Measurements from ENCODE around the gene DOCK6.

Gene DOCK6

DNA sequence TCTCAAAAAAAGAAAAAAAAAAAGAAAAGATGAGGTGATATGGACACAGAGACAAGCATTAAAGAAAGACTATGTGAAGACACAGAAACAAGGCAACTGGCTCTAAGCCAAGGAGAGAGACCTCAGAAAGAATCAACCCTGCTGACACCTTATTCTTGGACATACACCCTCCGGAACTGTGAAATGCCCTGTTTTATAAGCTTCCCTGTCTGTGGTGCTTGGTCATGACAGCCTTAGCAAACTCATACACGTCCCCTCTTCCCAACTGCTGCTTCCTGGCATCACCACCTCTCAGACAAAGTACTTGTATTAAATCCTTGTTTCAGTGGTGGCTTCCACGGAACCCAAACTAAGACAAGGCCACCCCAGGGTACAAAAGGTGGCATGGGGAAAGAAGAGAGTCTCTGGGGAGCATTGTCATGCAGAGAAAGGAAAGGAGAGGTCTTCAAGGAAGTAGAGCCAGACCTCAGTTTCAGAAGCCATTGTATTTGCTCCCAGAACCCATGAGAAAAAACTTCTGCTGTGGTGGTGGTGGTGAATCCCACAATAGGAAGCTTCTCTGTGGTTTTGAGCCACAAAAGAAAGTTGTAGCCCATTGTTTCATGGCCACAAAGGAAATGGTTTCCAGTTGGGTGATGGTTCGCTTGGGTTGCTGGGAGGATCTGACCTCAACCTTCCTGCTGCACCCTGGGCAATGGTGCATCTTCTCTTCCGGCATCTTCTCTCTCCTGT lies 17.3 kb upstream of the DOCK6 start:
- in situ Hi-C loops (cut with HindIII; ENCODE audit: low sequenced_read_pairs): no loop called here

DNA sequence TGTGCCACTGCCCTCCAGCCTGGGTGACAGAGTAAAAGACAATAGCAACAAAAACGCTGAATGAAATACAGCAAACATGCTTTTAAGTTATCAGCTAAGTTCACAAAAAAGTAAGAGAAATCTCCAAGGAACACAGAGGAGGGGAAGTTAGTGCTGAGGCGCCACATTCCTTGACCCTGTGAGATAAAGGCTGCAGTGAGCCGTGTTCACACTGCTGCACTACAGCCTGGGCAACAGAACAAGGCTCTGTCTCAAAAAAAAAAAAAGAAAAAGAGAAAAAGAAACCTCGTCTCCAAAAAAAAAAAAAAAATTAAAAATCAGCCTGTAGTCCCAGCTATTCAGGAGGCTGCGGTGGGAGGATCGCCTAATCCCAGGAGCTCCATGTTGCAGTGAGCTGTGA lies 16.3 kb upstream of the DOCK6 start:
- in situ Hi-C loops (cut with HindIII; ENCODE audit: low sequenced_read_pairs): no loop called here

DNA sequence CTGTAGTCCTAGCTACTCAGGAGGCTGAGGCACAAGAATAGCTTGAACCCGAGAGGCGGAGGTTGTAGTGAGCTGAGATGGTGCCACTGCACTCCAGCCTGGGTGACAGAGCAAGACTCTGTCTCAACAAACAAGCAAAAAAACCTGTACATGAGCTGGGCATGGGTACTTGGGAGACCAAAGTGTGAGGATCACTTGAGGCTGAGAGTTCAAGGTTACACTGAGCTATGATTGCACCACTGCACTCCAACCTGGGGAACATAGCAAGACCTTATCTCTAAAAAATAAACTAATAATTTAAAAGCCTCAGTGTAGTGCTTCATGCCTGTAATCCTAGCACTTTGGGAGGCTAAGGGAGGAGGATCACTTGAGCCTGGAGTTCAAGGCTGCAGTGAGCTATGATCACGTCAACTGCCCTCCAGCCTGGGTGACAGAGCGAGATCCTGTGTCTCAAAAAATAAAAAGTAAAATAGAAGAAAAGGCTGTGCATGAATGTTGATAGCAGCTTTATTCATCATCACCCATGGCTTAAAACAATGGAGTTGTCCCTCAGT lies 12.3 kb upstream of the DOCK6 start:
- in situ Hi-C loops (cut with HindIII; ENCODE audit: low sequenced_read_pairs): no loop called here

DNA sequence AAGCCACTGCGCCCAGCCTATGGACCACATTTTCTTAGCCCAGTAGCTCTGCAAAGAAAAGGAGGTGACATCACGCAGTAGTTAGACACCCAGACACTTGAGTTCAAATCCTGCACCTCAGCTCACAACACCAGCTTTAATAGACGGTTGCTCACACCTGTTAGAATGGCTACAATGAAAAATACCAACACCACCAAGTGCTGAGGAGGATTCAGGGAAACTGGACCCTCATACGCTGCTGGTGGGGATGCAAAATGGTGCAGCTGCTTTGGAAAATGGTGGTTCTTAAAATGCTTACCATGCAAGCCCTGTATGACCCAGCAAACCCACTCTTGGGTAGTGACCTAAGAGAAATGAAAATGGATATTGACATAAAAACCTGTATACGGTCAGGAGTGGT lies 11.7 kb upstream of the DOCK6 start:
- in situ Hi-C loops (cut with HindIII; ENCODE audit: low sequenced_read_pairs): no loop called here

DNA sequence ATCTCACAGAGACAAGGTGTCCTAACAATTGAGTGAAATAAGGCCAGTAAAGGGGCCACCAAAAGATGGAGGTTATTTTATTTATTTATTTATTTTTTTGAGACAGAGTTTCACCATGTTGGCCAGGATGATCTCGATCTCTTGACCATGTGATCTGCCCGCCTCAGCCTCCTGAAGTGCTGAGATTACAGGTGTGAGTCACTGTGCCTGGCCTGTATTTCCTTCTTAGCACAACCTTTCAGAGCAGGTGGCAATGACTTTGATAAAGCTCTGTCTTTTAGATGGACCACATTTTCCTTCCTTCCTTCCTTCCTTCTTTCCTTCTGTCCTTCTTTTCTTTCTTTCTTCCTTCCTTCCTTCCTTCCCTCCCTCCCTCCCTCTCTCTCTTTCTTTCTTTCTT lies 11.0 kb upstream of the DOCK6 start:
- in situ Hi-C loops (cut with HindIII; ENCODE audit: low sequenced_read_pairs): no loop called here

DNA sequence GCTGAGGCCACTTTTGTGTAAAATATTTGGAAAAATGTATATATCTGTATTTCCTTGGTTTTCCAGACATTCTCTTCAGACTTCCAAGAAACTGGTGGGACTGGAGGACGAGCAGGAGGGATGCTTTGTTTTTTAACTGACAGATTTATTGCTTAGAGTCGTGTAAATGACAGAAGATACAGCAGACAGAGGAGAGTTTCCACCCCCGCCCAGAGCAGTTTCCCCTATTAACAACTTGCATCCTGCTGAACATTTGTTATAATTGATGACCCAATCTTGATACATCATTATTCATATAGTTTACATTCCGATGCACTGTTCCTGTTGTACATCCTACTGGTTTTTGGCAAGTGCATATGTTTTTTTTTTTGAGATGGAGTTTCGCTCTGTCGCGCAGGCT lies 7.1 kb upstream of the DOCK6 start:
- in situ Hi-C loops (cut with HindIII; ENCODE audit: low sequenced_read_pairs): no loop called here

DNA sequence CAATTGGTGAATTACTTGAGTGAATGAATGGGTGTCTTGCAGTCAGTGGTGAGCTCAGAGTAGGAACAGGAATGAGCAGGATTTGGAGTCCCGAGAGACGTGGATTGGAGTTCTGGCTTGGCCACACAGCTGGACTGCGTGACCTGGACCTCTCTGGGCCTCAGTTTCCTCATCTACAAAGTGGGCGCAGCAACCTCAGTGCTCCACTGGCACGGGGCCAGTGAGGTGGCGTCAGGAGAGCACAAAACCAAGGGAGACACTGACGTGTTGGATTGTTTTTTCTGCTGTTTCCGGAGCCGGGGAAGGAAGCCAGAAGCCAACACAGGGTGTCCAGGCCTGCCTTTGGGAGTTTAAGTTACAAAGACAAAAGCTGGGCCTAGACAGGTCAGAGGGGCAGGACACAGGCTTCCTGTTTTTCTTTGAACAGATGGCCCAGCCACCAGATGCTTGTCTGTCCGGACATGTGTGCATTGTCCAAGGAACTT lies 6.5 kb upstream of the DOCK6 start:
- in situ Hi-C loops (cut with HindIII; ENCODE audit: low sequenced_read_pairs): no loop called here

DNA sequence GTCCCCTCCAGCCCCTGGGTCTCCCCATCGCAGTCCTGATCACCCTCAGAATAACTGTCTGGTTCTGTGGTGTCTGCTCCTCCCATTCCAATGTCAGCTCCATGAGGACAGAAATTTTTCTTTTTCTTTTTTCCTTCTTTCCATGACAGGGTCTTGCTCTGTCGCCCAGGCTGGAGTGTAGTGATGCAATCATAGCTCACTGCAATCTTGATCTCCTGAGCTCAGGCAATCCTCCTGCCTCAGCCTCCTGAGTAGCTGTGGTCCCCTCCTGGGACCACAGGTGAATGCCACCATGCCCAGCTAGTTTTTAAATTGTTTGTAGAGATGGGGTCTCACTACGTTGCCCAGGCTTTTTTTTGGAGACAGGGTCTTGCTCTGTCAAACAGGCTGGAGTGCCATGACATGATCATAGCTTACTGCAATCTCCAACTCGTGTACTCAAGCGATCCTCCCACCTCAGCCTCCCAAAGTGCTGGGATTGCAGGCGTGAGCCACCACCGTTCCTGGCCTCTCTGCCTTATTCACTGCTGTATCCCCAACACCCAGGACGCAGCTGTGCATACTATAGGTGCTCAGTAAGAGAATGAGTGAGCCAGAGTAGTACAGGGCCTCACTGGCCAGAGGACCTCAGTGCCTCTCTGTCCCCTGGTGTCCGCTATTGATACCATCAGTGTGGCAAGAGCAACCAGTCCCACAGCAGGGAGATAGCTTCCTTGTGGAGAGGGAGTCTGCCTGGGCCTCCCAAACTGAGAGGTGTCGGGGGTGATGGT lies 5.2 kb upstream of the DOCK6 start:
- in situ Hi-C loops (cut with HindIII; ENCODE audit: low sequenced_read_pairs): no loop called here

DNA sequence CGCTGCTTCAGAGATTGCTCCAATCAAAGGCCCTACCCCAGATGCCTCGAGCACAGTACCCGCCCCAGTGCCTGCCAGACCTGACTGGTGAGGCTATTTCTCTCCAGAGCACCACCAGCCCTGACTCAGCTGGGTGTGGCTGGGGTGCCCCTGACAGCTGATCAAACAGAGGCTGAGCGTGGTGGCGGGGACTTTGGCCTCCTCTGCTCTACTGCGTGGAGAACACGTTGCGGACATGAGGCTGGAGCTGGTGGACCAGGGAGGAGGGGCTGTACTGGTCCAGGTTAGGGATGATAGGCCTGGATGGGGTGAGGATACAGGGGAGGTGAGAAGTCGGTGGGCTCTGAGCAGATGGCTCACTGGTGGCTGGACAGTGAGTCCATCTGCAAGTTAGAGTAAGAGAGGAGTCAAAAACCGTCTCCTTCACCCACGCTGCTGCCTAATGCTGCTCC lies 3.5 kb upstream of the DOCK6 start:
- in situ Hi-C loops (cut with HindIII; ENCODE audit: low sequenced_read_pairs): no loop called here

DNA sequence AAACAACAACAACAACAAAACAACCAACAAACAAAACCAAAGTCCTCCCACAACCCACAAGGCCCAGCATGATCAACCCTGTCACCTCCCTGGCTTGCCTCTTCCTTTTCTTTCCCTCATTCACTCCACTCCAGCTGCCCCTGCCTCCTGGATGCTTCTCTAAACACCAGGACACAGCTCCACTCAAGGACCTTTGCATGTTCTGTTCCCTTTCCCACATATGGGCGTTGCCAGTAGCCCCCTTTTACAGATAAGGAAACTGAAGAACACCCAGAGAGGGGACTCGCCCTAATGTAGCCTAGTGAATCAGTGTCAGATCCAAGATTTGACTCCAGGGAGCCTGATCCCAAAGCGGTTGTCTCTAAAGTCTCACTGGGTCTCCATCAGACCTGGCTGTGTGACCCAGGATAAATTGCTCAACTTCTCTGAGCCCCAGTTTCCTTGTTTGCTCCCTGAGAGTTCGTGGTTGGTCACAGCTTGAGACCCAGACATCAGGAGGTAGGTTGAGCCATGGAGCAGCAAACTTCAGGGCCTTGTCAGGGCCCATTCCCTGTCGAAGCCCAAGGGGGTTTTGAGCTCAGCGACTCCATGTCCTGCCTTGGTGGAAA lies 3.0 kb upstream of the DOCK6 start:
- in situ Hi-C loops (cut with HindIII; ENCODE audit: low sequenced_read_pairs): no loop called here

DNA sequence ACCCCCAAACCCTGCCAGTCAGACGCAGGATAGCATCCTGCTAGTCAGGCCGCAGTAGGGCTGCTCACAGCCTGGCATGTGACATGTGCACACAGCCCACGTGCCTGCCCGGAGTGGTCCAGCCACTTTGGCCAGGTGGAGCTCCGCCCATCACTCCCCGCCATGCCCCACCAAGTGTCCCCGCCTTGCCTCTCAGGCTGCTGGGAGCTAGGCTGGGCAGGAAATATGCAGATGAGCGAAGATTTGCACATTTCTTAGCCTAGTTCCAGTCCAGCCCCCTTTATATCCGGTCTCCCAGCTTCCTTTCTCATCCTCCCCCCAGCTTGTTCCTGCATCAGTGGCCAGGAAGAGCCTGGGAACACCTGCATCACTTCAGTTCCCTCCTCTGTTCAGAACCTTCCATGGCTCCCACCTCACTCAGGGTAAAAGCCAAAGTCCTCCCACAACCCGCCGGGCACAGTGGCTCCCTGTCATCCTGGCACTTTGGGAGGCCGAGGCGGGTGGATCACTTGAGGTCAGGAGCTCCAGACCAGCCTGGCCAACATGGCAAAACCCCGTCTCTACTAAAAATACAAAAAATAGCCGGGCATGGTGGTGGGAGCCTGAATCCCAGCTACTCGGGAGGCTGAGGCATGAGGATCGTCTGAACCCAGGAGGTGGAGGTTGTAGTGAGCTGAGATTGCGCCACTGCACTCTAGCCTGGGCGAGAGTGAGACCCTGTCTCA lies 2.3 kb upstream of the DOCK6 start:
- in situ Hi-C loops (cut with HindIII; ENCODE audit: low sequenced_read_pairs): no loop called here

DNA sequence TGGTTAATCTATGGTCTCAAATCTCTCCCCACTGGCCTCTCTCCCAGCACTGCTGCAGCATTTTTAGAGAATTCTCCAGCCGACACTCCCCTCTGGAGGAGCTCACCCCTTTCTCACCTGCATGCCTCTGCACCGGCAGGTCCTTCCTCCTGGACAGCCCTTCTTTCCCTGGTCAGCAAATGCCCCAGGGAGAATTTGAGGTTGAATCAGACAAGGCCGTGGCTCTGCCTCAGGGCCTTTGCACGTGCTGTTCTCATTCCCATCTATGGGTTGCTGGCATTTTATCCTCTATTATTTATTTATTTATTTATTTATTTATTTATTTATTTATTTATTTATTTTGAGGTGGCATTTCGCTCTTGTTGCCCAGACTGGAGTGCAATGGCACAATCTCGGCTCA lies 1.4 kb upstream of the DOCK6 start:
- in situ Hi-C loops (cut with HindIII; ENCODE audit: low sequenced_read_pairs): no loop called here

DNA sequence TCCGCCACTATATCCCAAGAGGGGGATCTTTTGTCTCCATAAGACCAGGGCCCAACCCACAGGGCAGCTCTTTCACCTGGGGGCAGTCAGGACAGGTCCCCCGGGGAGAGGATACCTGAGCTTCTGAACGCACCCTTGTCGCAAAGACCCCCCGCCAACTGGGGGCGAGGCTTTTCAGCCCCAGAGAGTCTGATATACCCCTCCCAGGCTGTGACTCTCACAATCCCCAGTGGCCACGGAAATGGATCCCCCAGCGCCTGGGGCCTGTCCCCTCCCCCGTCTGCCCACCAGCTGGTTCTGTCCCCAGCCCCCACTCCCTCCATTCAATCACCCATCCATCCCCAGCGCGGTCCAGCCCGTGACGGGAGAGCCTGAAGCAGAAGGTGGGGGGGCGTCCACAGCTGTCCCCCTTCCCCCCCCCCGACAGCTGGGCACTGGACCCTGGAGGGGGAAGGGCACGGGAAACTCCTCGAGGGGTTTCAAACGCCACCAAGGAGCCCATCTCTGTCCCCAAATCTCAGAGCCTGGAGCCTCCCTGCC lies 823 bp downstream of the DOCK6 start:
- in situ Hi-C loops (cut with HindIII; ENCODE audit: low sequenced_read_pairs): no loop called here

DNA sequence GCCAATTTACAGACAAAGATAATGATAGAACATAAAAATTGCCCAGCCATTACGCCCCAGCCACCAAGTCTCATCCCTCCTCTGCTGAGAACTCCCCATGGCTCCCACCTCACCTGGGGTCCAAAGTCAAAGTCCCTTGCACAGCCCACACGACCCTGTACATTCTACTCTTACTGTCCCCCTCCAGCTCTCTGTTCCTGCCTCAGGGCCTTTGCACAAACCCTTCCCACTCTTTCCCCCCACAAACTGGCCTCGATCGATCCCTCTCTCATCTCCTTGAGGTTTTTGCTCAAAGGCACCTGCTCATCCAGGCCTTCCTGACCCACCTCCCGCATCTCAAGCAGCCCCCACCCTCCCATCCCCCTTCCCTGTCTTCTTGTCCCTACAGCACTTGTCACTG lies 1.3 kb downstream of the DOCK6 start:
- in situ Hi-C loops (cut with HindIII; ENCODE audit: low sequenced_read_pairs): no loop called here

DNA sequence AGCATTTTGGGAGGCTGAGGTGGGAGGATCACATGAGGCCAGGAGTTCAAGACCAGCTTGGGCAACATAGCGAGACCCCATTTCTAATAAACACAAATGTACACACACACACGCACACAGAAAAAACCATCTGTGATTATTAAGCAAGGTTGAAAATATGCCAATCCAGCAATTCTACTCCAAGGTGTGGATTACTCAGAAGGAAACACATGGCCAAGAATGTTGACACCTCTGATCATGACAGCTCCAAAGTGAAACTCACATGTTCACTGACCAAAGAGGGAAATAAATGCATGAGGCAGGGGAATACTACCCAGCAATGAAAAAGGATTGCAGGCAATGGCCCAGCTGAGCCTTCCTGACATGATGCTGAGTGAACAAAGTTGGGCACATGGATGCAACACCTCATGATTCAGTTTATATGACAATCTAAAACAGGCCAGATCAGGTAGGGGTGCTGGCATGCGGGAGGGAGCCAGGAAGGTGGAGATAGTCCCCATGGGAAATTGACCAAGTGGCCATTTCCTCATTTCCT lies 4.4 kb downstream of the DOCK6 start:
- in situ Hi-C loops (cut with HindIII; ENCODE audit: low sequenced_read_pairs): no loop called here

DNA sequence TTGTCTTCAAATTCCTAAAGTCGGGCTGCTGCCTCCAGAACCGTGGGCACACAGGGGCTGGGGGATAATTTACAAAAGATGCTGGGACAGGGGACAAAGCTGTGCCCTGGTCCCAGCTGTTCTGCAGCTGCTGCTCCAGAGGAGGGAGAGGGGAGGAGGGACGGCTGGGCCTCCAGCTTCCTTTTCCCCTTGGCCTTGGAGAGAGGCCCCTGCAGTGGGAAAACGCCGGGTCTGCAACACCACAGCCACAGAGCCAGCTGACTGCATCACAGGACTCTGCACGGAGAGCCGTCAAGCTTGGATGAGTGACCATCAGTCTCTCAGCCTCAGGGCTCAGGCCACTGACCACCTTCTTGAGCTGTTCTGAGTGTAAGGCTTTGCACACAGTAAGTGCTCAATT lies 6.1 kb downstream of the DOCK6 start:
- in situ Hi-C loops (cut with HindIII; ENCODE audit: low sequenced_read_pairs): no loop called here

DNA sequence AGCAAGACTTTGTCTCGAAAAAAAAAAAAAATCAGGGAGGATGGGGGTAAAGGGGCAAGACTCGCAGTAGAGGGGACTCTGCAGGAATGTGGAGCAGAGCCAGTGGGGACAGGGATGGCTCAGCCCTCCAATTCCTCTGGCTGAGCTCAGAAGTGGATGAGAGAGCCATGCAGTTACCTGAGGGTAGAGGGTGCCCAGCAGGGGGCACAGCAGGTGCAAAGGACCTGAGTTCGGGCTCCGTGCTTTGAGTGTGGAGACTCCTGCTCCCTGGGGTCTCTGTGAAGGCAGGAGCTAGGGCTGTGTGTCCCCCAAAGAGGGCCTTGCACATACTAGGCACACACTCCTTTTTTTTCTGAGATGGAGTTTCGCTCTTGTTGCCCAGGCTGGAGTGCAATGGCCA lies 7.7 kb downstream of the DOCK6 start:
- in situ Hi-C loops (cut with HindIII; ENCODE audit: low sequenced_read_pairs): no loop called here

DNA sequence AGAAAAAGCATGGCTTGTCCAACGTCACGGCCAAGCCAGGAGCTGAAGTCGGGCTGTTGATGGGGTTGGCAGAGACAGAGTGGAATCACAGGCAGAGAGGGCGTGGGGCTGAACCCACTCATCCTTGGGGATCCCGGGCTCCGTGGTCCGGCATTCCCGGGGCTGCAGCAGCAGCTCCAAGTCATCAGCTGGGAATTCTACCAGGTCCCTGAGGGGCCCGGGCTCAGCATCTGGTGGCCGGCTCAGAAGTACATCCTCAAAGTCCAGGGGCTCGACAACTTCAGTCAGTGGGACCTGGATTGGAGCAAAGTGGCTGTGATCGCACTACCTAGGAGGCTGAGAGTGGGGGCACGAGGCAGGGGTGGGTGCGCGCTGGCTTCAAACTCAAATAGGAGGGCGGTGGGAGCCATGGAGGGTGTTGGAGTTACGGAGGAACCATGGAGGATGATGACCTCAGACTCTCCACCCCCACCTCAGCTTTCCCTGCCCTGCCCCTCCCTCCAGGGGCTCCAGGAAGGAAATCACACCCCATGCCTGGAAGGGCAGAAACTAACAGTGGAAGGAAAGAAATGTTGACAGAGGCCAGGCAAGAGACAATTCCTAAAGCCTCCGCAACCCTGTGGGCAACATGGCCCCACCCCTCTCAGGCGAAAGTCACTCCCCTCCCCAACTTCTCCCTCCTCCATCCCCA lies 9.5 kb downstream of the DOCK6 start:
- in situ Hi-C loops (cut with HindIII; ENCODE audit: low sequenced_read_pairs): no loop called here

DNA sequence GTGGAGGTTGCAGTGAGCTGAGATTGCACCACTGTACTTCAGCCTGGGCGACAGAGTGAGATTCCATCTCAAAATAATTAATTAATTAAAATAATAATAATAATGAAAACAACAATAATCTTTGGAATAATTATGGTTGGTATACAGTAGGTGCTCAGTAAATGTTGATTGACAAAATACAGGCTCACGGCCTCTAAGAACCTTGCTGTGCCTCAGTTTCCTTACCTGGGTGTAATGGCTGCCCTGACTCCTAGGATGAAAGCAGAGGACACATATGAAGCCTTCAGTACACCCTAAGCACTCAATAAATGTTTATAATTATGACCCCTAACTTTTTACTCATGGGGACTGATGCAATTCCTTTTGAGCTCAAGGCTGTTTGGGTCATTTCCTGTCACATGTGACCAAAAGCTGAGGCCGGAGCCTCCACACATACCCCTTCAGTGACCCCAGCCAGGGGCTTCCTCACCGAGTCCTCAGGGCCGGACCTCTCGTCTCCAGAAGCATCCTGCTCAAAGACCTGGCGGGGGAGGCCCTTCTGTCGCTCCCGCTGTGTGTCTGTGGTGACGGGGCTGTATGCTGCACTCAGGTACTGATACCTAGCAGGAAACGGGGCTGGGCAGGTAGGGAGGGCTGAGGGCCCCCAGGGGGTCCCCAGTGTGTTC lies 10.5 kb downstream of the DOCK6 start:
- in situ Hi-C loops (cut with HindIII; ENCODE audit: low sequenced_read_pairs): no loop called here
